ENCODE measurements around the gene CACNA2D3.

DNA sequence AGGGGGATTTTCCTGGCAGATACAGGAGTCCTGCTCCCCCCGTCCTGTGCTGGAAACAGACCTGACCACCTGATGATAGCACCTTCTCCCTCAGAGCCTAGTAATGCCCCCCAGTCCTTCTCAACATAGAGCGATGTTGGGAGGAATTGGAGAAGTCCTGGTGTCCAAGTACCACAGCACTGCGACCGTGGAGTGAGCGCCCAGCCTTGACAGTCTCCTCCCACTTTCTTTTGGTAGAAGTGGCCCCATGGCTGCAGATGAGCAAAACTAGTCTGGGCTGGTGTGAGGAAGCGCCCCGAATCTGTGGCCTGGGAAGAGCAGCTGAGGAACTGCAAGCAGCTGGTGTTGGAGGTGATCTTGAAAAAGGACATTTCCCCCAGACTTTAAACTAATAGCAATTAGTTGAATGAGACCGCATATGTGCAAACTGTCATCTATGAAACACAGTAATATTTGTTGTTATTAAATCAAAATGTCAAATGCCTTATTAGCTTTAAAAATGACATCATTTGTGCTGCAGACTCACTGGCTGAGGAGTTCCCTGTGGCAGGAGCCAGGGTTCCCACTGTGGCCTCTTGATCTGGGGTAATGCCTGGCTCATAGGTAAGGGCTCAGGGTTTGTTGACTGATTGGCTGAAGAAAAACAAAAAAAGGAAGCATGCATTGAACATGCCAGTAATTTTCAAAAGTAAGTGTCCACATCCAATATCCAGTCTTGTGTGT lies 121.8 kb downstream of the CACNA2D3 start:
- no peak for TF ChIP-seq POLR2AphosphoS5 (IDR thresholded peaks at IDR 0.05; ENCODE audit: low read depth, low read length)
- no peak for TF ChIP-seq POLR2A (IDR thresholded peaks at IDR 0.05; ENCODE audit: low read depth, low read length)
- no peak for TF ChIP-seq TAF1 (IDR thresholded peaks at IDR 0.05; ENCODE audit: low read depth, low read length)
- TF ChIP-seq SPI1 (IDR thresholded peaks at IDR 0.05; ENCODE audit: low read depth, low read length) = no peak

Measured in GM12891 (cell line).